Small intestine (tissue), 7 donors: ENCODE measurements around the gene TRAF2. TPM values are rescaled to one million over a fixed set of nuclear protein-coding genes. Genes with fewer than 3 reads are reported as not detected.

ENCODE experiments used
- DNase-seq, 2 donors: peaks; one replicate each; pipeline versions ENCODE4 v3.0.0 to v3.0.0-alpha.2; 2013
- FAIRE-seq: peaks from 2 replicates; lab custom pipeline; 2012; peaks lifted over from hg19 to GRCh38; lab: Jason Lieb, UNC
- H3K27ac ChIP-seq, 3 donors: one replicate each; pipeline ENCODE4 v1.5.1; 2013; ENCODE audit warnings: low read length in 2 of 3, mild to moderate bottlenecking in 2 of 3, control low read depth in 1 of 3, inconsistent platforms in 1 of 3, low read depth in 1 of 3, moderate library complexity in 1 of 3
- H3K27me3 ChIP-seq, 3 donors: one replicate each; pipeline ENCODE4 v1.6.1; 2013; ENCODE audit warnings: low read length in 3 of 3, inconsistent platforms in 1 of 3; ENCODE audit not compliant: control insufficient read depth in 3 of 3, insufficient read depth in 3 of 3
- H3K36me3 ChIP-seq, 3 donors: one replicate each; pipeline ENCODE4 v1.6.1; 2013; ENCODE audit warnings: low read length in 3 of 3, inconsistent platforms in 1 of 3, low read depth in 1 of 3, mild to moderate bottlenecking in 1 of 3, moderate library complexity in 1 of 3; ENCODE audit not compliant: control insufficient read depth in 3 of 3, insufficient read depth in 2 of 3
- H3K4me1 ChIP-seq, 3 donors: one replicate each; pipeline ENCODE4 v1.6.1; 2013; ENCODE audit warnings: low read length in 2 of 3, inconsistent platforms in 1 of 3, low read depth in 1 of 3, mild to moderate bottlenecking in 1 of 3, moderate library complexity in 1 of 3; ENCODE audit not compliant: control insufficient read depth in 3 of 3, insufficient read depth in 2 of 3
- H3K4me3 ChIP-seq, 3 donors: one replicate each; pipeline ENCODE4 v1.5.1; 2013; ENCODE audit warnings: low read length in 3 of 3, control low read depth in 1 of 3, inconsistent platforms in 1 of 3, low read depth in 1 of 3, mild to moderate bottlenecking in 1 of 3, moderate library complexity in 1 of 3
- H3K9me3 ChIP-seq, 2 donors: one replicate each; pipeline ENCODE4 v1.6.1; 2013; ENCODE audit warnings: low read depth in 1 of 2, low read length in 1 of 2; ENCODE audit not compliant: control insufficient read depth in 2 of 2, insufficient read depth in 1 of 2
- WGBS, 3 donors: extraction: QIAGEN DNeasy Blood & Tissue Kit; methylation state at CpG; one replicate each; pipeline ENCODE4 v1.1.7; 2013; 5-methylcytosine and 5-hydroxymethylcytosine counted together
- polyA plus RNA-seq, 4 donors: library from polyadenylated mRNA; stranded (reverse) in 3 of 4; unstranded in 1 of 4; fragments of 200-250 nt in 3 of 4; fragments of 120-200 nt in 1 of 4; gene quantifications; one replicate each; pipeline versions ENCODE4 v1.2.1 to v1.2.3, GENCODE V29; 2013
- donor health status: healthy with polysubstance abuse.
- donor health status: control.
- donor health status: control.
- donor health status: Bipolar disorder and iron deficiency.
- donor health status: healthy.

TRAF2 gene
- polyA plus RNA-seq, 4 donors, result 11.2 to 20.9 (median 13.8) TPM

DNA sequence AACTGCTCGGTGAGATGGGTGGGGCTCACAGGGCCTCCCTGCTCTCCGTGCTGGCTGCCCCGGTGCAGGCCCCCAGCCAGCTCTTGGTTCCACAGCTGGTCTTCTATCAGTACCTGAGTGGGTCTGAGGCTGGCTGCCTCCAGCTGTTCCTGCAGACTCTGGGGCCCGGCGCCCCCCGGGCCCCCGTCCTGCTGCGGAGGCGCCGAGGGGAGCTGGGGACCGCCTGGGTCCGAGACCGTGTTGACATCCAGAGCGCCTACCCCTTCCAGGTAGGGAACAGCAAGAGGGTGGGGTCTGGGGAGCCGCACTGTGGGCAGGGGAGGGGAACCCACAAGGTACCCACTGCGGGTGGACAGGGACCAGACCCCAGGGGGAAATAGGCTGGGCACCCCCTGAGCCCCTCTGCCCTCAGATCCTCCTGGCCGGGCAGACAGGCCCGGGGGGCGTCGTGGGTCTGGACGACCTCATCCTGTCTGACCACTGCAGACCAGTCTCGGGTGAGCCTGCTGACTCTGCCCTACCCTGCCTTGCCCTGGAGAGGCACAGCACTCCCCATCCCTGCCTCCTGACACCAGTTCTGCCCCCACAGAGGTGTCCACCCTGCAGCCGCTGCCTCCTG is 31.4 kb upstream of the TRAF2 start:
- Histone ChIP-seq H3K36me3 (peaks cover 0 to 100% (median 0%) of the 10 kb centered on the region in 3 donors), H3K4me3 (peak overlapping the region in 1 of 3 donors; percentile 43), H3K4me1 (peaks cover 0 to 92% (median 8%) of the 10 kb centered on the region in 3 donors), H3K9me3 (no peaks in the 10 kb centered on the region), H3K27ac (peak overlapping the region in 1 of 3 donors; percentile 90), H3K27me3 (no peaks in the 10 kb centered on the region)
- DNase-seq, result peak in 1 of 2 donors; percentile 44
- no peak for FAIRE-seq
- 71 to 80% (median 73%) methylated on average over 21 to 23 of the region's 23 CpGs for WGBS, 3 donors

DNA sequence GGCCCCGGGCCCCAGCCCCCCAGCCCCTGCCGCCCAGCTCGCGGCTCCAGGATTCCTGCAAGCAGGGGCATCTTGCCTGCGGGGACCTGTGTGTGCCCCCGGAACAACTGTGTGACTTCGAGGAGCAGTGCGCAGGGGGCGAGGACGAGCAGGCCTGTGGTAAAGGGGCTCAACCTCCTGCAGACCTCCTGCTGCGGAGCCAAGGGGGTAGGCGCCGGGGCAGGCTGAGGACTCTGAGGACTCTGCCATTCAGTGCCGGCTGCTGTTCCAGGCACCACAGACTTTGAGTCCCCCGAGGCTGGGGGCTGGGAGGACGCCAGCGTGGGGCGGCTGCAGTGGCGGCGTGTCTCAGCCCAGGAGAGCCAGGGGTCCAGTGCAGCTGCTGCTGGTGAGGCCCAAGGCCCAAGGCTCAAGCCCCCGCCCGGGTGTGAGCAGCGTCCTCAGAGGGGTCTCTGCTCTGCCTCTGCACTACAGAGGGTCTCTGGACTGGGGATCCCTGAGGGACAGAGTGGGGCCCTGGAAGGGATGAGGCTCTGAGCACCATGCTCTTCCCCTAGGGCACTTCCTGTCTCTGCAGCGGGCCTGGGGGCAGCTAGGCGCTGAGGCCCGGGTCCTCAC is 30.7 kb upstream of the TRAF2 start:
- H3K4me3 ChIP-seq, result peak overlapping the region in 1 of 3 donors; percentile 43
- peak in 1 of 2 donors; percentile 5 for DNase-seq
- 78 to 80% (median 78%) methylated on average over 25 to 26 of the region's 26 CpGs for WGBS, 3 donors
- H3K27me3 ChIP-seq, result no peaks in the 10 kb centered on the region
- no peak for FAIRE-seq
- H3K27ac ChIP-seq, result peak overlapping the region in 1 of 3 donors; percentile 90
- H3K36me3 ChIP-seq, result peaks cover 0 to 100% (median 0%) of the 10 kb centered on the region in 3 donors
- H3K9me3 ChIP-seq, result no peaks in the 10 kb centered on the region
- peaks cover 0 to 92% (median 6%) of the 10 kb centered on the region in 3 donors for H3K4me1 ChIP-seq

DNA sequence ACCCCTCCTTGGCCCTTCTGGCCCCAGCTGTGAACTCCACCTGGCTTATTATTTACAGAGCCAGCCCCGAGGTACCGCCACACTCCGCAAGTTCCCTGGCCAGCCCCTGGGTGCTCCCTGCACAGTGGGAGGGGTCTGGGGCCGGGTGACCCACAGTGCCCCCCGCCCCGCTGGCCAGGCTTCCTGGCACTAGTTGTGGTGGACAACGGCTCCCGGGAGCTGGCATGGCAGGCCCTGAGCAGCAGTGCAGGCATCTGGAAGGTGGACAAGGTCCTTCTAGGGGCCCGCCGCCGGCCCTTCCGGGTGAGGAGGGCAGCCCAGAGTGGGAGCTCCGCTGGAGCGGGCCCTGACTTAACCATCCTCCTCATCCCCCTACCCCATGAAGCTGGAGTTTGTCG is 30.2 kb upstream of the TRAF2 start:
- Histone ChIP-seq H3K9me3 (no peaks in the 10 kb centered on the region), H3K27ac (peak overlapping the region in 1 of 3 donors; percentile 90), H3K36me3 (peaks cover 0 to 100% (median 3%) of the 10 kb centered on the region in 3 donors), H3K27me3 (no peaks in the 10 kb centered on the region), H3K4me3 (peak overlapping the region in 1 of 3 donors; percentile 43), H3K4me1 (peaks cover 0 to 92% (median 10%) of the 10 kb centered on the region in 3 donors)
- FAIRE-seq (no peak), DNase-seq (peak in 1 of 2 donors; percentile 32)
- 60 to 67% (median 61%) methylated on average over 15 of the region's 15 CpGs for WGBS, 3 donors

DNA sequence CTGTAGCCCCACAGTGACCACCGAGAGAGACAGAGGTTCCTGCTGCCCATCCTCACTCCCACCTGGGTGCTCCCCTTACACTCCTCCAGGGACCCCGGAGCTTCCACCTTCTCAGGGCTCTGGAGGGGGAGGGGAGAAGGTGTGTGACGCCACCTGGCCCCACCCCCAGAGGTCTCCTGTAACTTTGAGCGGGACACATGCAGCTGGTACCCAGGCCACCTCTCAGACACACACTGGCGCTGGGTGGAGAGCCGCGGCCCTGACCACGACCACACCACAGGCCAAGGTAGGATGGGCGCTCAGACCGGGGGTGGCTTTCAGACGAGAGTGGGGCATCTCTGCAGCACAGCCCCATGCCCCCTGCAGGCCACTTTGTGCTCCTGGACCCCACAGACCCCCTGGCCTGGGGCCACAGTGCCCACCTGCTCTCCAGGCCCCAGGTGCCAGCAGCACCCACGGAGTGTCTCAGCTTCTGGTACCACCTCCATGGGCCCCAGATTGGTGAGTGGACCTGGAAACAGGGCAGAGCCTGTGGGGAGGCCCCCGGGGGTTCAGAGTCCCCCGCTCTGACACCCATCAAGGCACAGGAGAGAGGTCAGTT is 29.7 kb upstream of the TRAF2 start:
- peaks cover 0 to 100% (median 3%) of the 10 kb centered on the region in 3 donors for H3K36me3 ChIP-seq
- FAIRE-seq (no peak), DNase-seq (peak in 1 of 2 donors; percentile 32)

DNA sequence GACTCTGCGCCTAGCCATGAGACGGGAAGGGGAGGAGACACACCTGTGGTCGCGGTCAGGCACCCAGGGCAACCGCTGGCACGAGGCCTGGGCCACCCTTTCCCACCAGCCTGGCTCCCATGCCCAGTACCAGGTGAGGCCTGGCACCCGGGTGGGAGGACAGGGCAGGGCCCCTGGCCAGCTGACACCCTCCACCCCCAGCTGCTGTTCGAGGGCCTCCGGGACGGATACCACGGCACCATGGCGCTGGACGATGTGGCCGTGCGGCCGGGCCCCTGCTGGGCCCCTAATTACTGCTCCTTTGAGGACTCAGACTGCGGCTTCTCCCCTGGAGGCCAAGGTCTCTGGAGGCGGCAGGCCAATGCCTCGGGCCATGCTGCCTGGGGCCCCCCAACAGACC is 29.1 kb upstream of the TRAF2 start:
- Histone ChIP-seq H3K9me3 (no peaks in the 10 kb centered on the region), H3K4me1 (peaks cover 0 to 87% (median 12%) of the 10 kb centered on the region in 3 donors), H3K27me3 (no peaks in the 10 kb centered on the region), H3K4me3 (peak overlapping the region in 1 of 3 donors; percentile 43), H3K36me3 (peaks cover 0 to 100% (median 6%) of the 10 kb centered on the region in 3 donors), H3K27ac (peak overlapping the region; percentile 90 to 97 (median 96))
- no peak for FAIRE-seq
- WGBS, 3 donors, result 66 to 81% (median 68%) methylated on average over 19 of the region's 19 CpGs
- peak in 1 of 2 donors; percentile 50 for DNase-seq

More for the DNA sequence above, 29.7 kb upstream of the TRAF2 start:
- Histone ChIP-seq H3K4me3 (peak overlapping the region in 1 of 3 donors; percentile 43), H3K9me3 (no peaks in the 10 kb centered on the region), H3K27ac (peak overlapping the region in 1 of 3 donors; percentile 90), H3K27me3 (no peaks in the 10 kb centered on the region), H3K4me1 (peaks cover 0 to 92% (median 12%) of the 10 kb centered on the region in 3 donors)
- WGBS, 3 donors, result 65 to 76% (median 68%) methylated on average over 14 of the region's 14 CpGs

DNA sequence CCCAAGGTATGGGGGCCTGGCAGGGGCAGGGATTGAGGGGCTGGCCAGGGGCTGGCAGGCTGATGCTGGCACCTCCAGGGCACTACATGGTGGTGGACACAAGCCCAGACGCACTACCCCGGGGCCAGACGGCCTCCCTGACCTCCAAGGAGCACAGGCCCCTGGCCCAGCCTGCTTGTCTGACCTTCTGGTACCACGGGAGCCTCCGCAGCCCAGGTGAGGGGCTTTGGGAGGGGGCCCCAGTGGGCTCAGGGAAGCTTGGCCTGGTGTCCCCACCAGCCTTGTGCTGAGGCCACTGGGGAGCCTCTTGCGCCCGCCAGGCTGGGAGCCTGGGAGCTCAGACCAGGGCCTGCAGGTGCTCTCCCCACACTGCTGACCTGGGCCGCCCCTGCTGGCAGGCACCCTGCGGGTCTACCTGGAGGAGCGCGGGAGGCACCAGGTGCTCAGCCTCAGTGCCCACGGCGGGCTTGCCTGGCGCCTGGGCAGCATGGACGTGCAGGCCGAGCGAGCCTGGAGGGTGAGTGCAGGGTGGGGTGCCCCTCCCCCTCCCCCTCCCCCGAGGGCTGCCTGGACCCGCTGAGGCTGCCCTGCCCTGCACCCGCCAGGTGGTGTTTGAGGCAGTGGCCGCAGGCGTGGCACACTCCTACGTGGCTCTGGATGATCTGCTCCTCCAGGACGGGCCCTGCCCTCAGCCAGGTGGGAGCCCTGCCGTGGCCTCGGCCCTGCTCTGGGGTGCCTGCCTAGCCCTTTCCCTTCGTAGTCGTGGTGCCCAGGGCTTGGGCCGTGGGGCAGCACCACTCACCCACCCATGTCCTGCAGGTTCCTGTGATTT is 28.5 kb upstream of the TRAF2 start:
- Histone ChIP-seq H3K27ac (peak overlapping the region; percentile 90 to 97 (median 96)), H3K4me1 (peaks cover 0 to 81% (median 12%) of the 10 kb centered on the region in 3 donors), H3K27me3 (no peaks in the 10 kb centered on the region), H3K9me3 (no peaks in the 10 kb centered on the region), H3K36me3 (peaks cover 2 to 100% (median 12%) of the 10 kb centered on the region in 3 donors), H3K4me3 (peak overlapping the region in 1 of 3 donors; percentile 43)
- FAIRE-seq, result no peak
- 37 to 66% (median 48%) methylated on average over 17 to 29 of the region's 29 CpGs for WGBS, 3 donors
- DNase-seq, result peak; percentile 66 to 79

DNA sequence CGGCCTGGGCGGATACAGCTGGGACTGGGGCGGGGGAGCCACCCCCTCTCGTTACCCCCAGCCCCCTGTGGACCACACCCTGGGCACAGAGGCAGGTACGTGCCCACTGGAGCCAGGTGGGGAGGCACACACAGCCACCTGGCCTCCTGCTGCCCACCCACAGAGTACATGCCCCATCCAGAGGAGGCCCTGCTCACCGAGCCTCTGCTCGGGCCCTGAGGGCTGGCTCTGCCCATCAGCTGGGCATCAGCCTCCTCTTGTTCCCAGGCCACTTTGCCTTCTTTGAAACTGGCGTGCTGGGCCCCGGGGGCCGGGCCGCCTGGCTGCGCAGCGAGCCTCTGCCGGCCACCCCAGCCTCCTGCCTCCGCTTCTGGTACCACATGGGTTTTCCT is 27.9 kb upstream of the TRAF2 start:
- H3K27ac ChIP-seq, result peak overlapping the region; percentile 90 to 97 (median 96)
- 56 to 79% (median 63%) methylated on average over 14 to 15 of the region's 15 CpGs for WGBS, 3 donors
- no peaks in the 10 kb centered on the region for H3K9me3 ChIP-seq
- H3K4me3 ChIP-seq, result no peak overlapping the region
- peaks cover 0 to 79% (median 12%) of the 10 kb centered on the region in 3 donors for H3K4me1 ChIP-seq
- no peak for FAIRE-seq
- peaks cover 6 to 100% (median 18%) of the 10 kb centered on the region in 3 donors for H3K36me3 ChIP-seq
- no peaks in the 10 kb centered on the region for H3K27me3 ChIP-seq
- DNase-seq, result no peak
